GM12801 (cell line): Measurements from ENCODE around the gene SPECC1L.
"Not testable (repeated sequence)": the region's sequence is repeated elsewhere in the genome, so short reads cannot be mapped to it uniquely, and the experiment has no call there.

Experiments used
- TF ChIP-seq, protein P1 (sequence below): IDR thresholded peaks from one replicate; pipeline ENCODE4 v1.5.1; 2011; ENCODE audit warnings: control low read depth; ENCODE audit not compliant: insufficient read length; ENCODE audit errors: extremely low read depth

The SPECC1L gene

GRCh38 chr22:24232725-24233124 is 37.9 kb upstream of the SPECC1L start:
- TF ChIP-seq, protein P1, sequence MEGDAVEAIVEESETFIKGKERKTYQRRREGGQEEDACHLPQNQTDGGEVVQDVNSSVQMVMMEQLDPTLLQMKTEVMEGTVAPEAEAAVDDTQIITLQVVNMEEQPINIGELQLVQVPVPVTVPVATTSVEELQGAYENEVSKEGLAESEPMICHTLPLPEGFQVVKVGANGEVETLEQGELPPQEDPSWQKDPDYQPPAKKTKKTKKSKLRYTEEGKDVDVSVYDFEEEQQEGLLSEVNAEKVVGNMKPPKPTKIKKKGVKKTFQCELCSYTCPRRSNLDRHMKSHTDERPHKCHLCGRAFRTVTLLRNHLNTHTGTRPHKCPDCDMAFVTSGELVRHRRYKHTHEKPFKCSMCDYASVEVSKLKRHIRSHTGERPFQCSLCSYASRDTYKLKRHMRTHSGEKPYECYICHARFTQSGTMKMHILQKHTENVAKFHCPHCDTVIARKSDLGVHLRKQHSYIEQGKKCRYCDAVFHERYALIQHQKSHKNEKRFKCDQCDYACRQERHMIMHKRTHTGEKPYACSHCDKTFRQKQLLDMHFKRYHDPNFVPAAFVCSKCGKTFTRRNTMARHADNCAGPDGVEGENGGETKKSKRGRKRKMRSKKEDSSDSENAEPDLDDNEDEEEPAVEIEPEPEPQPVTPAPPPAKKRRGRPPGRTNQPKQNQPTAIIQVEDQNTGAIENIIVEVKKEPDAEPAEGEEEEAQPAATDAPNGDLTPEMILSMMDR, result no peak

- TF ChIP-seq, protein P1, result no peak
Measured at GRCh38 chr22:24233235-24233634, 37.4 kb upstream of the SPECC1L start.

GRCh38 chr22:24233816-24234215 is 36.8 kb upstream of the SPECC1L start:
- TF ChIP-seq, protein P1, result no peak

DNA sequence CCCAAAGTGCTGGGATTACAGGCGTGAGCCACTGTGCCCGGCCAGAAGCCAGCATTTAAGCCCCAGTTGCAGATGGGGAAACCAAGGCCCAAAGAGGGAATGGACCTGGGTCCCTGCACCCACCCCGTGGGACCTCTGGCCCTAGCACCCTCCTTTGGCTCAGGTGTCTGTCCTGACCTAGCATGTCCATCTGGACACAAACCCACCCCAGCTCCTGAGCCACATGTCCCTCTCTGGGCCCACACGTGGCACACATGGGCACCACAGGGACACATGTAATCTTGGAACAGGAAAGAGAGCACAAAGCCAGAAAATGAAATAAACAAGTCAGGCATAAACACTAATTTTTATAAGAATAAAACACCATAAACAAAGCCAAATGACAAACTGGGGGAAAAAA is 35.3 kb upstream of the SPECC1L start:
- TF ChIP-seq, protein P1, result no peak

- TF ChIP-seq, protein P1, result no peak
Measured at GRCh38 chr22:24236656-24237055, 34.0 kb upstream of the SPECC1L start.

GRCh38 chr22:24240381-24240780 is 30.2 kb upstream of the SPECC1L start:
- TF ChIP-seq, protein P1, result no peak

DNA sequence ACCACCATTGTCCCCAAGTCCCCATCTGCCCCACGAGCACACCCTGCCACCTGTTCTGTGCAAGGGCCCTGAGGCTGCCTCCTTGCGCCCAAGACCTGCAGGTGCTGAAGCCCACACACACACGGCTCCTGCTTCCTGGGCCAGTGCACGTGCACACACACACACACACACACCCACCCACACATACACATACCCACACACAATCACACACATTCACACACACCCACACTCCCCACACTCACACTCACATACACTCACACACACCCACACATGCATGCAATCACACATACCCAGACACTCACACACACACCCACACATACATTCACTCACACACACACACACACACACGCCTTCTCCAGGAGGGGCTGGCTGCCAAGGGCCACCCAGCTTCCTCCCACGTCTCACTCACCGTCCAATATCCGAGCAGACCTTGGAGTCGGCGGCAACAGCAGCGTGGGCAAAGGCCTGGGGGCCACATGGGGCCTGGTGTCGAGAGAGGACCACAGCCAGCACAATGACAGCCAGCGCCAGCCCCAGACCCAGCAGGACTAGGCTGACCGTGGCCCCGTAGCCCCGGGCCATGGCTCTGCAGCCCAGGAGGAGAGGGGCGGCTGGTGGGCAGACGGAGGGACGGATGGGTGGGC is 26.4 kb upstream of the SPECC1L start:
- TF ChIP-seq, protein P1, result no peak

DNA sequence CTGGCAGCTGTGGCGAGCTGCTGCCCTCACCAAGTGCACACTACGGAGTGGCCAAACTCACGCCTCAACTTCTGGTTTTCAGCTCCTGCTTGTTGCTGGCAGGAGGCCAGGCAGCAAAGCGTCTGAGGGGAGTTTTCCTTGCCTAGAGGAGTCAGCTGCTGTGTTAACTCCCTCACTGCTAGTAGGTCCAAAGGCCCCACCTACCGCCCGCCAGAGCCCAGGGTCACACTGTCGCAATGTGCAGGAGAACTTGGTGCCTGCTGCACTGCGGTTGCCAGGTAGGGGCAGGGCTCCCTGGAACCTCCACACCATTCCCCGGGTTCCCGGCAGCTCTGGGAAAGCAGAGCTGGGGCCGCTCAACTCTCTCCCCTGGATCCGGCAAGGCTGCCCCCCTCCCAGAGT is 25.6 kb upstream of the SPECC1L start, which contains the start of gene GGT5:
TSS of gene GGT5 (minus strand) at position 53 of the 402 bp plus-strand sequence. CDS start 357 bp downstream, outside the sequence.
- TF ChIP-seq, protein P1, result not testable (repeated sequence)
